Measurements from ENCODE around the gene ARID1B. TPM values are rescaled to one million over a fixed set of nuclear protein-coding genes. Genes with fewer than 3 reads are reported as not detected.

The ARID1B gene
- total RNA-seq, 1 donor from 2014 or later: 62.1 TPM

DNA sequence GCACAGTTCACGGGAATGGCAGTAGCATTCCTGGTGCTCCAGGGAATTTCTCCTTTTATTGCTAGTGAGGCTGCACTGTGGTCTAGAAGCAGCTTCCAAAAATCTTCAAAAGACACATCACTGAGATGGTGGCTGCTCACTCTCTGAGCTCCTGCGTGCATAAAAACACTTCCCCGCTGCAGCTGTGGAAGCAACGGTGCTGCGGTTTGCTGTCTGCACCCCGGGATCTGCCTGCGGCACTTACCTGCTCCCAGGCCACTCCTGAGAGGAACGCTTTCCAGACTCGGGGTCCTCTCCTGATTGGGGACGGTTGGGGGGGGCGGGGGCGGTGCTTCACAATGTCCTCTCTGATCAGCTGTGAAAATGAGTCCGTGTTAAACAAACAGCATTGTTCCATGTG is 468.3 kb downstream of the ARID1B start:
- no peaks in the 10 kb centered on the region for H3K36me3 Mint-ChIP-seq
- H3K4me1 Mint-ChIP-seq: peaks cover 24% of the 10 kb centered on the region
- Histone ChIP-seq H3K36me3 (no peaks in the 10 kb centered on the region), H3K27me3 (no peaks in the 10 kb centered on the region), H3F3A (ENCODE audit: low read depth) (no peaks in the 10 kb centered on the region), H3K27ac (no peak overlapping the region), H3K79me2 (ENCODE audit: low read depth) (no peaks in the 10 kb centered on the region), H3K4me3 (no peak overlapping the region), H4K20me1 (ENCODE audit: low read depth) (no peaks in the 10 kb centered on the region), H3K9ac (no peak overlapping the region), H2AFZ (replicated peaks) (no peak overlapping the region), H3K4me2 (no peak overlapping the region), H3K4me1 (peaks cover under 1% of the 10 kb centered on the region), H3K9me3 (ENCODE audit: low read depth) (no peaks in the 10 kb centered on the region)
- TF ChIP-seq, protein P1, sequence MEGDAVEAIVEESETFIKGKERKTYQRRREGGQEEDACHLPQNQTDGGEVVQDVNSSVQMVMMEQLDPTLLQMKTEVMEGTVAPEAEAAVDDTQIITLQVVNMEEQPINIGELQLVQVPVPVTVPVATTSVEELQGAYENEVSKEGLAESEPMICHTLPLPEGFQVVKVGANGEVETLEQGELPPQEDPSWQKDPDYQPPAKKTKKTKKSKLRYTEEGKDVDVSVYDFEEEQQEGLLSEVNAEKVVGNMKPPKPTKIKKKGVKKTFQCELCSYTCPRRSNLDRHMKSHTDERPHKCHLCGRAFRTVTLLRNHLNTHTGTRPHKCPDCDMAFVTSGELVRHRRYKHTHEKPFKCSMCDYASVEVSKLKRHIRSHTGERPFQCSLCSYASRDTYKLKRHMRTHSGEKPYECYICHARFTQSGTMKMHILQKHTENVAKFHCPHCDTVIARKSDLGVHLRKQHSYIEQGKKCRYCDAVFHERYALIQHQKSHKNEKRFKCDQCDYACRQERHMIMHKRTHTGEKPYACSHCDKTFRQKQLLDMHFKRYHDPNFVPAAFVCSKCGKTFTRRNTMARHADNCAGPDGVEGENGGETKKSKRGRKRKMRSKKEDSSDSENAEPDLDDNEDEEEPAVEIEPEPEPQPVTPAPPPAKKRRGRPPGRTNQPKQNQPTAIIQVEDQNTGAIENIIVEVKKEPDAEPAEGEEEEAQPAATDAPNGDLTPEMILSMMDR (IDR thresholded peaks at IDR 0.05): no peak
- TF ChIP-seq EZH2 (IDR thresholded peaks at IDR 0.05): no peak
- TF ChIP-seq EZH2phosphoT487 (IDR thresholded peaks at IDR 0.05): no peak
- DNase-seq (ENCODE audit: low spot score): no peak
- H3K27me3 Mint-ChIP-seq (ENCODE audit: insufficient read depth, low read depth): peaks cover 10% of the 10 kb centered on the region
- H3K27ac Mint-ChIP-seq: peak overlapping the region; percentile 48
- H3K9me3 Mint-ChIP-seq: peaks cover 15% of the 10 kb centered on the region
- H3K4me3 Mint-ChIP-seq: no peak overlapping the region

DNA sequence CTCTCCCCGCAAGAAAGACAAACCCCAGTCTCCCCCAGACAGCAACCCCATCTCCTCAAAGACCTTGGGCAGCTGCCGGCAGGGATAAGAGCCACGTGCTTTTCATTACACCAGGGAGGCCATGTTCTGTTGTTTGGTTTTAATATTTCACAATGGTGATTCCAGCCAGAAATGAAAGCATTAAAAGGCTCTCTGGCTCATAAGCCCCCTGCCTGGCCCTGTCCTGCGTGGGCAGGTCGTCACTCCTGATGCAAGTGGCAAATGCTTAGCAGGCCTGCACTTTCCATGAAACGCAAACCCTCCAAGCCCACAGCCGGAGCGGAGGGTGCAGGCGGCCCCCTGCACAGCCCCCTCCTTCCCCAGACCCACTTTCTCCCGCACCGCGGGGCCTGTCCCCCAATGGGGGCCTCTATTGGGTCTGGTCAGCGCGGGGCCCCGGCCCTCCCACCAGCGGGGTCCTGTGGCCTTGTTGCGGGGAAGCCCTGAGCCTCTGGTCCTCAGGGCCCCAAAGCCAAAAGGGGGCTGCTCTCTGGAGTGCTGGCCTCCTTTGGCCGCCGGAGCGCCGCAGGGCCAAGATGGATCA is 469.0 kb downstream of the ARID1B start:
- peaks cover 10% of the 10 kb centered on the region for H3K27me3 Mint-ChIP-seq (ENCODE audit: insufficient read depth, low read depth)
- no peaks in the 10 kb centered on the region for H3K9me3 ChIP-seq (ENCODE audit: low read depth)
- H3K4me3 ChIP-seq: no peak overlapping the region
- no peaks in the 10 kb centered on the region for H3K36me3 Mint-ChIP-seq
- peaks cover 22% of the 10 kb centered on the region for H3K4me1 Mint-ChIP-seq
- DNase-seq (ENCODE audit: low spot score): no peak
- no peaks in the 10 kb centered on the region for H3K36me3 ChIP-seq
- H3K27ac ChIP-seq: no peak overlapping the region
- H2AFZ ChIP-seq (replicated peaks): no peak overlapping the region
- no peaks in the 10 kb centered on the region for H4K20me1 ChIP-seq (ENCODE audit: low read depth)
- H3K4me3 Mint-ChIP-seq: no peak overlapping the region
- H3K27me3 ChIP-seq: no peaks in the 10 kb centered on the region
- no peak overlapping the region for H3K9ac ChIP-seq
- TF ChIP-seq, protein P1 (IDR thresholded peaks at IDR 0.05): no peak
- TF ChIP-seq EZH2 (IDR thresholded peaks at IDR 0.05): no peak
- TF ChIP-seq EZH2phosphoT487 (IDR thresholded peaks at IDR 0.05): no peak
- H3F3A ChIP-seq (ENCODE audit: low read depth): no peaks in the 10 kb centered on the region
- no peak overlapping the region for H3K4me2 ChIP-seq
- no peaks in the 10 kb centered on the region for H3K79me2 ChIP-seq (ENCODE audit: low read depth)
- peak overlapping the region; percentile 48 for H3K27ac Mint-ChIP-seq
- no peaks in the 10 kb centered on the region for H3K4me1 ChIP-seq
- peaks cover 15% of the 10 kb centered on the region for H3K9me3 Mint-ChIP-seq

GRCh38 chr6:157246771-157247484 is 469.8 kb downstream of the ARID1B start:
- Mint-ChIP-seq H3K27me3 (ENCODE audit: insufficient read depth, low read depth) (peaks cover 8% of the 10 kb centered on the region), H3K4me1 (peaks cover 22% of the 10 kb centered on the region), H3K9me3 (peaks cover 15% of the 10 kb centered on the region), H3K36me3 (no peaks in the 10 kb centered on the region), H3K4me3 (peak overlapping the region; percentile 3), H3K27ac (peak overlapping the region; percentile 23)
- H3K9ac ChIP-seq: no peak overlapping the region
- no peaks in the 10 kb centered on the region for H3F3A ChIP-seq (ENCODE audit: low read depth)
- no peaks in the 10 kb centered on the region for H3K9me3 ChIP-seq (ENCODE audit: low read depth)
- no peak for DNase-seq (ENCODE audit: low spot score)
- no peaks in the 10 kb centered on the region for H3K4me1 ChIP-seq
- no peaks in the 10 kb centered on the region for H3K79me2 ChIP-seq (ENCODE audit: low read depth)
- no peak overlapping the region for H2AFZ ChIP-seq (replicated peaks)
- no peaks in the 10 kb centered on the region for H3K36me3 ChIP-seq
- H3K27me3 ChIP-seq: no peaks in the 10 kb centered on the region
- no peak for TF ChIP-seq EZH2 (IDR thresholded peaks at IDR 0.05)
- TF ChIP-seq, protein P1 (IDR thresholded peaks at IDR 0.05): peak; percentile 7
- no peak overlapping the region for H3K27ac ChIP-seq
- no peaks in the 10 kb centered on the region for H4K20me1 ChIP-seq (ENCODE audit: low read depth)
- no peak overlapping the region for H3K4me2 ChIP-seq
- H3K4me3 ChIP-seq: no peak overlapping the region

Measured in neural progenitor cell (in vitro differentiated cells).